PC-3 (cell line): Measurements from ENCODE around the gene UNC5B.

Experiments used
- EZH2 ChIP-seq: fragments of 300-600 bp; sonication (generic); IDR thresholded peaks from one replicate; pipeline ENCODE4 v1.6.1; 2017; ENCODE audit warnings: antibody characterized with exemption, mild to moderate bottlenecking, low read length; ENCODE audit not compliant: unreplicated experiment
- EZH2phosphoT487 ChIP-seq: fragments of 300-600 bp; sonication (generic); IDR thresholded peaks from 2 replicates; pipeline ENCODE4 v1.6.1; 2018; ENCODE audit warnings: mild to moderate bottlenecking, antibody characterized with exemption, low read length, borderline replicate concordance
- TF ChIP-seq, protein P1 (sequence below): fragments of 300-600 bp; sonication (generic); conservative IDR thresholded peaks from 2 replicates; pipeline ENCODE4 v1.5.1; 2017; ENCODE audit warnings: antibody characterized with exemption, low read depth, mild to moderate bottlenecking, low read length

- TF ChIP-seq, protein P1, sequence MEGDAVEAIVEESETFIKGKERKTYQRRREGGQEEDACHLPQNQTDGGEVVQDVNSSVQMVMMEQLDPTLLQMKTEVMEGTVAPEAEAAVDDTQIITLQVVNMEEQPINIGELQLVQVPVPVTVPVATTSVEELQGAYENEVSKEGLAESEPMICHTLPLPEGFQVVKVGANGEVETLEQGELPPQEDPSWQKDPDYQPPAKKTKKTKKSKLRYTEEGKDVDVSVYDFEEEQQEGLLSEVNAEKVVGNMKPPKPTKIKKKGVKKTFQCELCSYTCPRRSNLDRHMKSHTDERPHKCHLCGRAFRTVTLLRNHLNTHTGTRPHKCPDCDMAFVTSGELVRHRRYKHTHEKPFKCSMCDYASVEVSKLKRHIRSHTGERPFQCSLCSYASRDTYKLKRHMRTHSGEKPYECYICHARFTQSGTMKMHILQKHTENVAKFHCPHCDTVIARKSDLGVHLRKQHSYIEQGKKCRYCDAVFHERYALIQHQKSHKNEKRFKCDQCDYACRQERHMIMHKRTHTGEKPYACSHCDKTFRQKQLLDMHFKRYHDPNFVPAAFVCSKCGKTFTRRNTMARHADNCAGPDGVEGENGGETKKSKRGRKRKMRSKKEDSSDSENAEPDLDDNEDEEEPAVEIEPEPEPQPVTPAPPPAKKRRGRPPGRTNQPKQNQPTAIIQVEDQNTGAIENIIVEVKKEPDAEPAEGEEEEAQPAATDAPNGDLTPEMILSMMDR, result no peak
- TF ChIP-seq EZH2phosphoT487 (no peak), EZH2 (no peak)
Observed at GRCh38 chr10:71193516-71193915, 18.9 kb upstream of the UNC5B start.
